GM23338 (cell line): ENCODE data around the gene NEK11.

Experiments used
- EZH2phosphoT487 ChIP-seq: fragments of 200-600 bp; sonication (generic); IDR thresholded peaks from one replicate; pipeline ENCODE4 v1.8.1; 2018; ENCODE audit warnings: antibody characterized with exemption; ENCODE audit not compliant: unreplicated experiment
- JUNB ChIP-seq: IDR thresholded peaks from one replicate; pipeline ENCODE4 v1.6.1; 2016; ENCODE audit warnings: antibody characterized with exemption; ENCODE audit not compliant: unreplicated experiment
- POLR2AphosphoS5 ChIP-seq: IDR thresholded peaks from 2 replicates; pipeline ENCODE4 v1.6.1; 2016; ENCODE audit warnings: antibody characterized with exemption, low read depth
- ZNF331 ChIP-seq: fragments of 250-450 bp; sonication (Bioruptor Pico); IDR thresholded peaks from 2 replicates; pipeline ENCODE4 v1.5.0; 2020; ENCODE audit warnings: low read depth, mild to moderate bottlenecking, moderate library complexity
- TF ChIP-seq, protein P1 (sequence below), 2 experiments: fragments of 200-600 bp in 1 of 2; sonication (generic) in 1 of 2; conservative IDR thresholded peaks; 2 replicates each; pipeline versions ENCODE4 v1.5.1 to v1.6.1; 2016 to 2017; ENCODE audit warnings: antibody characterized with exemption in 2 of 2, low read depth in 2 of 2, mild to moderate bottlenecking in 2 of 2, moderate library complexity in 1 of 2
- TF ChIP-seq, protein P2 (sequence below): IDR thresholded peaks from one replicate; pipeline ENCODE4 v1.6.1; 2018; ENCODE audit warnings: antibody characterized with exemption; ENCODE audit not compliant: unreplicated experiment

DNA sequence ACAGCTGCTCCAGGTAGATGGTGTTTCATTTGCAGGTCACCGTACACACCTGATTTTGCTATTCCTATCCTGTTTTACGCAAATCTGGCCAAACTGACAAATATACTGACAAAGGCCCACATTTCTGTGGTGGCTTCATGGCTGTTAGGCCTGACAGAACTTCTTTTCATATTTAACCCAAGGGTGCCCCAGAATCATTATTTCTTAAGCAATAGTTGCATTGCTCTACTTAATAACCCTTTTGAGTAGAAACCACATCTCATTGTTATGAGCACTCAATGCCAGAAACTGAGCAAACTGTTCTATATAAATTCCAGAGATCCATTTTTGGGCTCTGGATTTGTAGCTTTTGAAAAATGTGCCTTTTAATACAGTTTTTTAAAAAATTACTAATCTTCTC lies 19.4 kb upstream of the NEK11 start:
- TF ChIP-seq, protein P1, sequence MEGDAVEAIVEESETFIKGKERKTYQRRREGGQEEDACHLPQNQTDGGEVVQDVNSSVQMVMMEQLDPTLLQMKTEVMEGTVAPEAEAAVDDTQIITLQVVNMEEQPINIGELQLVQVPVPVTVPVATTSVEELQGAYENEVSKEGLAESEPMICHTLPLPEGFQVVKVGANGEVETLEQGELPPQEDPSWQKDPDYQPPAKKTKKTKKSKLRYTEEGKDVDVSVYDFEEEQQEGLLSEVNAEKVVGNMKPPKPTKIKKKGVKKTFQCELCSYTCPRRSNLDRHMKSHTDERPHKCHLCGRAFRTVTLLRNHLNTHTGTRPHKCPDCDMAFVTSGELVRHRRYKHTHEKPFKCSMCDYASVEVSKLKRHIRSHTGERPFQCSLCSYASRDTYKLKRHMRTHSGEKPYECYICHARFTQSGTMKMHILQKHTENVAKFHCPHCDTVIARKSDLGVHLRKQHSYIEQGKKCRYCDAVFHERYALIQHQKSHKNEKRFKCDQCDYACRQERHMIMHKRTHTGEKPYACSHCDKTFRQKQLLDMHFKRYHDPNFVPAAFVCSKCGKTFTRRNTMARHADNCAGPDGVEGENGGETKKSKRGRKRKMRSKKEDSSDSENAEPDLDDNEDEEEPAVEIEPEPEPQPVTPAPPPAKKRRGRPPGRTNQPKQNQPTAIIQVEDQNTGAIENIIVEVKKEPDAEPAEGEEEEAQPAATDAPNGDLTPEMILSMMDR (conservative IDR thresholded peaks at IDR 0.05; ENCODE audit: low read depth in 2 of 2): no peak
- TF ChIP-seq, protein P2, sequence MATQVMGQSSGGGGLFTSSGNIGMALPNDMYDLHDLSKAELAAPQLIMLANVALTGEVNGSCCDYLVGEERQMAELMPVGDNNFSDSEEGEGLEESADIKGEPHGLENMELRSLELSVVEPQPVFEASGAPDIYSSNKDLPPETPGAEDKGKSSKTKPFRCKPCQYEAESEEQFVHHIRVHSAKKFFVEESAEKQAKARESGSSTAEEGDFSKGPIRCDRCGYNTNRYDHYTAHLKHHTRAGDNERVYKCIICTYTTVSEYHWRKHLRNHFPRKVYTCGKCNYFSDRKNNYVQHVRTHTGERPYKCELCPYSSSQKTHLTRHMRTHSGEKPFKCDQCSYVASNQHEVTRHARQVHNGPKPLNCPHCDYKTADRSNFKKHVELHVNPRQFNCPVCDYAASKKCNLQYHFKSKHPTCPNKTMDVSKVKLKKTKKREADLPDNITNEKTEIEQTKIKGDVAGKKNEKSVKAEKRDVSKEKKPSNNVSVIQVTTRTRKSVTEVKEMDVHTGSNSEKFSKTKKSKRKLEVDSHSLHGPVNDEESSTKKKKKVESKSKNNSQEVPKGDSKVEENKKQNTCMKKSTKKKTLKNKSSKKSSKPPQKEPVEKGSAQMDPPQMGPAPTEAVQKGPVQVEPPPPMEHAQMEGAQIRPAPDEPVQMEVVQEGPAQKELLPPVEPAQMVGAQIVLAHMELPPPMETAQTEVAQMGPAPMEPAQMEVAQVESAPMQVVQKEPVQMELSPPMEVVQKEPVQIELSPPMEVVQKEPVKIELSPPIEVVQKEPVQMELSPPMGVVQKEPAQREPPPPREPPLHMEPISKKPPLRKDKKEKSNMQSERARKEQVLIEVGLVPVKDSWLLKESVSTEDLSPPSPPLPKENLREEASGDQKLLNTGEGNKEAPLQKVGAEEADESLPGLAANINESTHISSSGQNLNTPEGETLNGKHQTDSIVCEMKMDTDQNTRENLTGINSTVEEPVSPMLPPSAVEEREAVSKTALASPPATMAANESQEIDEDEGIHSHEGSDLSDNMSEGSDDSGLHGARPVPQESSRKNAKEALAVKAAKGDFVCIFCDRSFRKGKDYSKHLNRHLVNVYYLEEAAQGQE: no peak
- TF ChIP-seq POLR2AphosphoS5 (no peak), EZH2phosphoT487 (no peak), JUNB (no peak), ZNF331 (no peak)
